B cell (primary cell): ENCODE results near the gene RER1.

Experiments
- CTCF ChIP-seq: fragments of 200-600 bp; IDR thresholded peaks from one replicate; pipeline ENCODE4 v1.8.0; 2022; ENCODE audit warnings: antibody characterized with exemption, mild to moderate bottlenecking
- EZH2 ChIP-seq: IDR thresholded peaks from 2 replicates; pipeline ENCODE4 v1.6.1; 2012; ENCODE audit warnings: borderline replicate concordance, low read depth, mild to moderate bottlenecking, moderate library complexity, low read length; ENCODE audit not compliant: insufficient read depth, poor library complexity, severe bottlenecking

- TF ChIP-seq CTCF (no peak), EZH2 (no peak)
Observed at GRCh38 chr1:2417083-2417832, 25.6 kb downstream of the RER1 start.
